NCI-H1092 (cell line): ENCODE measurements around the gene CHRNB1.

Experiments used
- DNase-seq: peaks from one replicate; lab custom pipeline; 2025; lab: John Stamatoyannopoulos, UW

CHRNB1 gene

GRCh38 chr17:7444682-7445618 lies at the start of gene CHRNB1:
Gene CHRNB1 (plus strand): TSS chr17:7445061. CDS start chr17:7445128, 67 bp downstream.
- DNase-seq: no peak

- no peak for DNase-seq
Measured at GRCh38 chr17:7396147-7396546, 48.7 kb upstream of the CHRNB1 start.

GRCh38 chr17:7398612-7399011 lies 46.2 kb upstream of the CHRNB1 start:
- DNase-seq: no peak

GRCh38 chr17:7403043-7403726 lies 41.7 kb upstream of the CHRNB1 start:
- DNase-seq: no peak

- DNase-seq: peak; percentile 49
Measured at GRCh38 chr17:7403727-7403976, 41.2 kb upstream of the CHRNB1 start.

GRCh38 chr17:7403977-7404736 lies 40.7 kb upstream of the CHRNB1 start, which contains the start of gene TMEM256:
Gene TMEM256 (minus strand): TSS chr17:7404097. CDS start chr17:7404084, 13 bp downstream.
- DNase-seq: peak; percentile 95

- DNase-seq: peak; percentile 51
Measured at GRCh38 chr17:7404737-7405349, 40.0 kb upstream of the CHRNB1 start.

- DNase-seq: no peak
Measured at GRCh38 chr17:7405350-7406234, 39.3 kb upstream of the CHRNB1 start.

- no peak for DNase-seq
Measured at GRCh38 chr17:7406235-7406825, 38.5 kb upstream of the CHRNB1 start.

- no peak for DNase-seq
Measured at GRCh38 chr17:7407082-7407481, 37.8 kb upstream of the CHRNB1 start.

GRCh38 chr17:7407485-7408251 lies 37.2 kb upstream of the CHRNB1 start, which contains the start of gene NLGN2:
Gene NLGN2 (plus strand): TSS chr17:7407845. CDS start chr17:7408256, 411 bp downstream.
- no peak for DNase-seq

- no peak for DNase-seq
Measured at GRCh38 chr17:7408252-7408727, 36.6 kb upstream of the CHRNB1 start.

GRCh38 chr17:7408863-7409262 lies 36.0 kb upstream of the CHRNB1 start:
- DNase-seq: no peak

GRCh38 chr17:7409716-7410115 lies 35.1 kb upstream of the CHRNB1 start:
- no peak for DNase-seq

- DNase-seq: no peak
Measured at GRCh38 chr17:7410634-7411426, 34.0 kb upstream of the CHRNB1 start.

GRCh38 chr17:7411427-7411750 lies 33.5 kb upstream of the CHRNB1 start:
- no peak for DNase-seq

GRCh38 chr17:7413346-7413985 lies 31.4 kb upstream of the CHRNB1 start:
- DNase-seq: no peak

GRCh38 chr17:7414837-7415236 lies 30.0 kb upstream of the CHRNB1 start:
- no peak for DNase-seq
